GM23338 (cell line): ENCODE results near the gene ELOVL6.

Source experiments
- EZH2 ChIP-seq: fragments of 200-600 bp; sonication (generic); IDR thresholded peaks from one replicate; pipeline ENCODE4 v1.8.0; 2017; ENCODE audit warnings: antibody characterized with exemption, mild to moderate bottlenecking, low read depth; ENCODE audit not compliant: unreplicated experiment
- TF ChIP-seq, protein P1 (sequence below), 2 experiments: fragments of 200-600 bp in 1 of 2; sonication (generic) in 1 of 2; conservative IDR thresholded peaks; 2 replicates each; pipeline versions ENCODE4 v1.5.1 to v1.6.1; 2016 to 2017; ENCODE audit warnings: antibody characterized with exemption in 2 of 2, low read depth in 2 of 2, mild to moderate bottlenecking in 2 of 2, moderate library complexity in 1 of 2
- TF ChIP-seq, protein P2 (sequence below): IDR thresholded peaks from one replicate; pipeline ENCODE4 v1.6.1; 2018; ENCODE audit warnings: antibody characterized with exemption; ENCODE audit not compliant: unreplicated experiment

DNA sequence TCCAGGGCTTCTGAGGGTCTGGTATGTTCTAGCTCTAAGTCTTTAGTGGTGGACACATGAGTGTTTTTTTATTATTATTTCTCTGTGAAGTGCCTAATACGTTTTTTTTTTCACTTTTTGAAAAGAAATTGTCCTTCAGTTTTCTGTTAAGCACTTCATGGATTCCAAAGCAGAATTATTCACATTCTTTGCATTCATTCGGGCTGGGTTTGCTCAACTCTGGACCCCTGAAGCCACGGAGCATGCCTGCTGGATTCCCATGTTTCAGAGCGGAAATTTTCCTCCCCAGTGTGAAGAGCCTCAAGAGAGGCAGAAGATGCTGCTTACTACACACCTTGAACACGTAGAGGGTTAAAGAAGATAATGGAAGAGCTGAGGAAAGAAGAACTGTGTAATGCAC is 178.3 kb downstream of the ELOVL6 start:
- TF ChIP-seq, protein P1, sequence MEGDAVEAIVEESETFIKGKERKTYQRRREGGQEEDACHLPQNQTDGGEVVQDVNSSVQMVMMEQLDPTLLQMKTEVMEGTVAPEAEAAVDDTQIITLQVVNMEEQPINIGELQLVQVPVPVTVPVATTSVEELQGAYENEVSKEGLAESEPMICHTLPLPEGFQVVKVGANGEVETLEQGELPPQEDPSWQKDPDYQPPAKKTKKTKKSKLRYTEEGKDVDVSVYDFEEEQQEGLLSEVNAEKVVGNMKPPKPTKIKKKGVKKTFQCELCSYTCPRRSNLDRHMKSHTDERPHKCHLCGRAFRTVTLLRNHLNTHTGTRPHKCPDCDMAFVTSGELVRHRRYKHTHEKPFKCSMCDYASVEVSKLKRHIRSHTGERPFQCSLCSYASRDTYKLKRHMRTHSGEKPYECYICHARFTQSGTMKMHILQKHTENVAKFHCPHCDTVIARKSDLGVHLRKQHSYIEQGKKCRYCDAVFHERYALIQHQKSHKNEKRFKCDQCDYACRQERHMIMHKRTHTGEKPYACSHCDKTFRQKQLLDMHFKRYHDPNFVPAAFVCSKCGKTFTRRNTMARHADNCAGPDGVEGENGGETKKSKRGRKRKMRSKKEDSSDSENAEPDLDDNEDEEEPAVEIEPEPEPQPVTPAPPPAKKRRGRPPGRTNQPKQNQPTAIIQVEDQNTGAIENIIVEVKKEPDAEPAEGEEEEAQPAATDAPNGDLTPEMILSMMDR (conservative IDR thresholded peaks at IDR 0.05; ENCODE audit: low read depth in 2 of 2) = no peak
- no peak for TF ChIP-seq EZH2
- TF ChIP-seq, protein P2, sequence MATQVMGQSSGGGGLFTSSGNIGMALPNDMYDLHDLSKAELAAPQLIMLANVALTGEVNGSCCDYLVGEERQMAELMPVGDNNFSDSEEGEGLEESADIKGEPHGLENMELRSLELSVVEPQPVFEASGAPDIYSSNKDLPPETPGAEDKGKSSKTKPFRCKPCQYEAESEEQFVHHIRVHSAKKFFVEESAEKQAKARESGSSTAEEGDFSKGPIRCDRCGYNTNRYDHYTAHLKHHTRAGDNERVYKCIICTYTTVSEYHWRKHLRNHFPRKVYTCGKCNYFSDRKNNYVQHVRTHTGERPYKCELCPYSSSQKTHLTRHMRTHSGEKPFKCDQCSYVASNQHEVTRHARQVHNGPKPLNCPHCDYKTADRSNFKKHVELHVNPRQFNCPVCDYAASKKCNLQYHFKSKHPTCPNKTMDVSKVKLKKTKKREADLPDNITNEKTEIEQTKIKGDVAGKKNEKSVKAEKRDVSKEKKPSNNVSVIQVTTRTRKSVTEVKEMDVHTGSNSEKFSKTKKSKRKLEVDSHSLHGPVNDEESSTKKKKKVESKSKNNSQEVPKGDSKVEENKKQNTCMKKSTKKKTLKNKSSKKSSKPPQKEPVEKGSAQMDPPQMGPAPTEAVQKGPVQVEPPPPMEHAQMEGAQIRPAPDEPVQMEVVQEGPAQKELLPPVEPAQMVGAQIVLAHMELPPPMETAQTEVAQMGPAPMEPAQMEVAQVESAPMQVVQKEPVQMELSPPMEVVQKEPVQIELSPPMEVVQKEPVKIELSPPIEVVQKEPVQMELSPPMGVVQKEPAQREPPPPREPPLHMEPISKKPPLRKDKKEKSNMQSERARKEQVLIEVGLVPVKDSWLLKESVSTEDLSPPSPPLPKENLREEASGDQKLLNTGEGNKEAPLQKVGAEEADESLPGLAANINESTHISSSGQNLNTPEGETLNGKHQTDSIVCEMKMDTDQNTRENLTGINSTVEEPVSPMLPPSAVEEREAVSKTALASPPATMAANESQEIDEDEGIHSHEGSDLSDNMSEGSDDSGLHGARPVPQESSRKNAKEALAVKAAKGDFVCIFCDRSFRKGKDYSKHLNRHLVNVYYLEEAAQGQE = no peak
